H1 (cell line): ENCODE data around the gene RPL38. TPM values are rescaled to one million over a fixed set of nuclear protein-coding genes. Genes with fewer than 3 reads are reported as not detected.

Experiments used
- CTCF ChIA-PET: fragments of 300-600 bp; sonication (Branson Sonifier 250); formaldehyde crosslinking; loops from one replicate; lab custom pipeline; 2021; ENCODE audit not compliant: partially characterized antibody; lab: Charles Lee
- POLR2A ChIA-PET: fragments of 300-600 bp; sonication (Branson Sonifier 250); formaldehyde crosslinking; loops from one replicate; lab custom pipeline; 2021; ENCODE audit warnings: inconsistent platforms; ENCODE audit not compliant: partially characterized antibody; lab: Charles Lee
- DNase-seq, 2 experiments: peaks; one replicate each; pipeline versions ENCODE4 v3.0.0 to v3.0.0-alpha.2; 2010 to 2022; ENCODE audit warnings: low spot score in 2 of 2, low read depth in 1 of 2, mixed read lengths in 1 of 2
- FAIRE-seq: peaks from 2 replicates; lab custom pipeline; 2011; peaks lifted over from hg19 to GRCh38; lab: Jason Lieb, UNC
- H2AFZ ChIP-seq: 2 replicates; pipeline ENCODE4 v1.8.1; 2012; ENCODE audit warnings: low read length, inconsistent platforms
- H2AK5ac ChIP-seq: 2 replicates; pipeline ENCODE4 v1.6.1; 2013; ENCODE audit warnings: low read depth, low read length
- H2BK120ac ChIP-seq: replicated peaks from 2 replicates; pipeline ENCODE3; 2013; ENCODE audit warnings: low read depth, low read length, inconsistent platforms
- H2BK12ac ChIP-seq: 2 replicates; pipeline ENCODE4 v1.6.1; 2013; ENCODE audit warnings: low read depth, low read length
- H2BK15ac ChIP-seq: 2 replicates; pipeline ENCODE4 v1.6.1; 2013; ENCODE audit warnings: low read length
- H2BK20ac ChIP-seq: 2 replicates; pipeline ENCODE4 v1.6.1; 2013; ENCODE audit warnings: low read length
- H2BK5ac ChIP-seq: 2 replicates; pipeline ENCODE4 v1.6.1; 2013; ENCODE audit warnings: low read depth, low read length
- H3K14ac ChIP-seq: 2 replicates; pipeline ENCODE4 v1.6.1; 2013; ENCODE audit warnings: inconsistent platforms; ENCODE audit not compliant: insufficient read length
- H3K18ac ChIP-seq: 2 replicates; pipeline ENCODE4 v1.6.1; 2013; ENCODE audit warnings: low read length; ENCODE audit errors: extremely low read depth
- H3K23ac ChIP-seq: 2 replicates; pipeline ENCODE4 v1.6.1; 2013; ENCODE audit warnings: inconsistent platforms; ENCODE audit not compliant: insufficient read length
- H3K23me2 ChIP-seq: 2 replicates; pipeline ENCODE4 v1.6.1; 2013; ENCODE audit warnings: low read depth, low read length
- H3K27ac ChIP-seq: 2 replicates; pipeline ENCODE4 v1.6.1; 2011; ENCODE audit warnings: low read depth, low read length, inconsistent platforms
- H3K27me3 ChIP-seq, 4 experiments: replicated peaks in 1 of 4; 1 replicate in 1 of 4; 2 replicates in 3 of 4; pipeline versions ENCODE4 v1.6.1 to v1.8.1; 2011 to 2013; ENCODE audit warnings: low read length in 3 of 4, mild to moderate bottlenecking in 3 of 4, inconsistent platforms in 2 of 4, mixed read lengths in 2 of 4, moderate library complexity in 1 of 4; ENCODE audit not compliant: control insufficient read depth in 3 of 4, insufficient read depth in 3 of 4; ENCODE audit errors: extremely low read depth in 1 of 4
- H3K36me3 ChIP-seq, 4 experiments: 2 replicates each; pipeline versions ENCODE4 v1.6.1 to v1.8.1; 2011 to 2013; ENCODE audit warnings: mild to moderate bottlenecking in 4 of 4, low read length in 3 of 4, moderate library complexity in 2 of 4, control low read depth in 1 of 4, inconsistent platforms in 1 of 4; ENCODE audit not compliant: insufficient read depth in 4 of 4, control insufficient read depth in 2 of 4
- H3K4ac ChIP-seq: replicated peaks from 2 replicates; pipeline ENCODE3; 2013; ENCODE audit warnings: low read length, low read depth, mixed read lengths, inconsistent platforms; ENCODE audit not compliant: insufficient read length
- H3K4me1 ChIP-seq, 4 experiments: replicated peaks in 1 of 4; 1 replicate in 1 of 4; 2 replicates in 3 of 4; pipeline versions ENCODE4 v1.6.1 to v1.8.1; 2011 to 2013; ENCODE audit warnings: low read length in 3 of 4, inconsistent platforms in 2 of 4, mixed read lengths in 1 of 4; ENCODE audit not compliant: insufficient read depth in 4 of 4, control insufficient read depth in 3 of 4
- H3K4me2 ChIP-seq, 2 experiments: 2 replicates each; pipeline versions ENCODE4 v1.6.1 to v1.8.1; 2011 to 2013; ENCODE audit warnings: low read depth in 2 of 2, low read length in 2 of 2, control low read depth in 1 of 2, inconsistent platforms in 1 of 2, mild to moderate bottlenecking in 1 of 2; ENCODE audit not compliant: insufficient read depth in 1 of 2
- H3K4me3 ChIP-seq, 4 experiments: fragments of 200-600, 300-600 bp in 1 of 4; sonication (generic), shearing (Covaris generic), sonication (Bioruptor Twin) in 1 of 4; 2 replicates each; pipeline versions ENCODE4 v1.5.1 to v1.8.1; 2011 to 2016; ENCODE audit warnings: low read length in 4 of 4, low read depth in 3 of 4, control low read depth in 2 of 4, inconsistent platforms in 2 of 4, mild to moderate bottlenecking in 2 of 4, mixed read lengths in 1 of 4, moderate library complexity in 1 of 4; ENCODE audit not compliant: insufficient read depth in 2 of 4; ENCODE audit errors: extremely low read depth in 1 of 4
- H3K56ac ChIP-seq: replicated peaks from 2 replicates; pipeline ENCODE3; 2013; ENCODE audit warnings: low read depth, mild to moderate bottlenecking, mixed read lengths, low read length, inconsistent platforms; ENCODE audit not compliant: insufficient read length
- H3K79me1 ChIP-seq: 2 replicates; pipeline ENCODE4 v1.6.1; 2013; ENCODE audit warnings: low read depth, low read length, control low read depth
- H3K79me2 ChIP-seq, 2 experiments: 2 replicates each; pipeline versions ENCODE4 v1.6.1 to v1.8.1; 2012 to 2013; ENCODE audit warnings: low read length in 2 of 2, mild to moderate bottlenecking in 2 of 2, inconsistent platforms in 1 of 2; ENCODE audit not compliant: insufficient read depth in 2 of 2, control insufficient read depth in 1 of 2
- H3K9ac ChIP-seq, 4 experiments: replicated peaks in 1 of 4; 1 replicate in 1 of 4; 2 replicates in 3 of 4; pipeline versions ENCODE4 v1.6.1 to v1.8.1; 2011 to 2013; ENCODE audit warnings: low read depth in 3 of 4, low read length in 3 of 4, control low read depth in 2 of 4, mild to moderate bottlenecking in 2 of 4, moderate library complexity in 2 of 4, inconsistent platforms in 1 of 4; ENCODE audit errors: extremely low read depth in 1 of 4
- H3K9me3 ChIP-seq, 2 experiments: 2 replicates each; pipeline versions ENCODE4 v1.6.1 to v1.8.1; 2012 to 2013; ENCODE audit warnings: mild to moderate bottlenecking in 2 of 2, moderate library complexity in 2 of 2, control low read depth in 1 of 2, inconsistent platforms in 1 of 2, low read depth in 1 of 2, low read length in 1 of 2, mixed read lengths in 1 of 2; ENCODE audit not compliant: insufficient read depth in 2 of 2
- H4K20me1 ChIP-seq, 2 experiments: replicated peaks in 1 of 2; 2 replicates each; pipeline versions ENCODE3 to v1.8.1; 2011 to 2013; ENCODE audit warnings: inconsistent platforms in 2 of 2, low read length in 2 of 2, mild to moderate bottlenecking in 1 of 2; ENCODE audit not compliant: insufficient read depth in 2 of 2, control insufficient read depth in 1 of 2
- H4K5ac ChIP-seq: 2 replicates; pipeline ENCODE4 v1.6.1; 2013; ENCODE audit warnings: low read length, low read depth, mixed read lengths, inconsistent platforms; ENCODE audit not compliant: insufficient read length
- H4K8ac ChIP-seq: 2 replicates; pipeline ENCODE4 v1.8.0; 2013; ENCODE audit warnings: mild to moderate bottlenecking, moderate library complexity, low read length, inconsistent platforms; ENCODE audit not compliant: insufficient read depth; ENCODE audit errors: extremely low read depth
- H4K91ac ChIP-seq: replicated peaks from 2 replicates; pipeline ENCODE3; 2013; ENCODE audit warnings: low read length, mixed read lengths, inconsistent platforms; ENCODE audit not compliant: insufficient read length
- HDAC2 ChIP-seq, 2 experiments: fragments of 300-600 bp in 1 of 2; sonication (generic) in 1 of 2; IDR thresholded peaks; 2 replicates each; pipeline ENCODE4 v1.6.1; 2011 to 2012; ENCODE audit warnings: low read depth in 2 of 2, low read length in 2 of 2, mild to moderate bottlenecking in 2 of 2, moderate library complexity in 2 of 2, borderline replicate concordance in 1 of 2, inconsistent platforms in 1 of 2
- WGBS, 2 experiments: shearing (Covaris generic) in 1 of 2; methylation state at CpG; one replicate each; pipeline versions ENCODE4 v1.1.6 to v1.1.7; 2013 to 2015; ENCODE audit warnings: low lambda C conversion rate in 2 of 2, mixed read lengths in 2 of 2, inconsistent platforms in 1 of 2, low coverage in 1 of 2, missing lambda C conversion rate in 1 of 2; ENCODE audit not compliant: insufficient replicate concordance in 2 of 2, insufficient coverage in 1 of 2, insufficient read length in 1 of 2; ENCODE audit errors: extremely low coverage in 1 of 2, missing lambda C conversion rate in 1 of 2; 5-methylcytosine and 5-hydroxymethylcytosine counted together
- polyA plus RNA-seq, 7 experiments: library from polyadenylated mRNA; depleted of rRNA in 3 of 7; stranded (reverse) in 5 of 7; unstranded in 2 of 7; fragments of >200 nt in 5 of 7; fragments of 200-250 nt in 2 of 7; gene quantifications; 1 replicate in 5 of 7; 2 replicates in 1 of 7; 4 replicates in 1 of 7; pipeline versions ENCODE4 v1.2.1 to v1.2.3, GENCODE V29; 2011 to 2013; ENCODE audit warnings: missing spikeins in 2 of 7, mixed read lengths in 2 of 7
- total RNA-seq: library from RNA; stranded (reverse); fragmentation: NEBNext Ultra II Directional; extraction: Animal tissue kit (Norgen Biotek cat#: 25700); gene quantifications from 2 replicates; pipeline ENCODE4 v1.2.1, GENCODE V29; 2021
- TF ChIP-seq, protein P1 (sequence below), 3 experiments: IDR thresholded peaks; 1 replicate in 2 of 3; 2 replicates in 1 of 3; pipeline versions ENCODE4 v1.5.1 to v1.6.1; 2011; ENCODE audit warnings: low read length in 3 of 3, mild to moderate bottlenecking in 3 of 3, inconsistent platforms in 2 of 3, low read depth in 1 of 3, moderate library complexity in 1 of 3; ENCODE audit not compliant: insufficient read depth in 1 of 3; ENCODE audit errors: control extremely low read depth in 1 of 3

The RPL38 gene
- total and polyA plus RNA-seq, 2 of the 8 experiments (the other 6 are each of a cell fraction or from before 2014, with no cell fraction given): 412 to 1,195 TPM

DNA sequence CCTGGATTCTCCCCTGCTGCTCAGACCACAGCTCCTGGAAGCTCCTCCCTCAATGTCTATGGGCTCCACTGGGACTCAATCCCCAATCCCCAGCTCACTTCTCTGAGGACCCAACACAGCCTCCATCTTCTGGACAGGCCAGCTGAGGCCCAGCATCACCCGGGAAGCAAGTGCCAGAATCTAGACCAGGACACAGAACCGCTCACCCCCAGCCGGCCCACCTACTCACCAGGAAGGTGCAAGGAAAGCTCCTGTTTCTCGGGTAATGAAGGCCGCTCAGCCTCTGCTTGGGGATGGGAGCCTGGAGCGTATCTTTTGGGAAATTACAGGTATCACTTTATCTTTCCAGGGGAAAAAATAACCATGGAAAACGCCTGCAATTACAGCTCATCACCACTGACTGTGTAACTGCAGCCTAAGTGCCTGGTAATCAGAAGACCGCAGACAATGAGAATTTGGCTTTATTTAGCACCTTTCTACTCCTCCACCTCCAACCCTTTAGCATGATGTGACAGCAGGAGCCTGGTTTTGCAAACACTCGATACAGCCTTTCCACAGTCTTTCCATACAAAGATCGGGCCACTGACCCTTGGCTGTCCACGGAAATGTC, 49.6 kb upstream of the RPL38 start:
- H2AK5ac ChIP-seq: no peak overlapping the region
- H2AFZ ChIP-seq: no peak overlapping the region
- H4K91ac ChIP-seq: no peak overlapping the region
- H3K4me3 ChIP-seq: no peak overlapping the region
- no peaks in the 10 kb centered on the region for H3K36me3 ChIP-seq
- H3K18ac ChIP-seq: no peak overlapping the region
- H3K23ac ChIP-seq: no peak overlapping the region
- H2BK20ac ChIP-seq: no peak overlapping the region
- ChIA-PET POLR2A (interaction anchor here (1.0 to 1.1 kb wide), 2 partner anchors 10 to 35 kb away, joined by 3 read pairs; no protein-coding TSS in a partner anchor), CTCF (interaction anchor here (0.7 to 2.2 kb wide), 20 partner anchors 9 to 331 kb away, joined by 3 to 17 read pairs (median 4); no protein-coding TSS in a partner anchor)
- no peaks in the 10 kb centered on the region for H4K20me1 ChIP-seq
- H3K9me3 ChIP-seq: no peaks in the 10 kb centered on the region
- H2BK15ac ChIP-seq: 0 out of 2 replicates have a peak overlapping the region, but pooled peaks have one; percentile 46
- H4K8ac ChIP-seq: no peak overlapping the region; the same call in 1 of the 2 replicates
- WGBS, 2 experiments: 88% methylated on average over 11 of the region's 11 CpGs; no CpG with 5 or more reads in 1 of the 2 experiments
- peaks cover 0 to 9% (median 2%) of the 10 kb centered on the region in 4 experiments; a peak in 1 of 7 replicates for H3K4me1 ChIP-seq
- TF ChIP-seq, protein P1, sequence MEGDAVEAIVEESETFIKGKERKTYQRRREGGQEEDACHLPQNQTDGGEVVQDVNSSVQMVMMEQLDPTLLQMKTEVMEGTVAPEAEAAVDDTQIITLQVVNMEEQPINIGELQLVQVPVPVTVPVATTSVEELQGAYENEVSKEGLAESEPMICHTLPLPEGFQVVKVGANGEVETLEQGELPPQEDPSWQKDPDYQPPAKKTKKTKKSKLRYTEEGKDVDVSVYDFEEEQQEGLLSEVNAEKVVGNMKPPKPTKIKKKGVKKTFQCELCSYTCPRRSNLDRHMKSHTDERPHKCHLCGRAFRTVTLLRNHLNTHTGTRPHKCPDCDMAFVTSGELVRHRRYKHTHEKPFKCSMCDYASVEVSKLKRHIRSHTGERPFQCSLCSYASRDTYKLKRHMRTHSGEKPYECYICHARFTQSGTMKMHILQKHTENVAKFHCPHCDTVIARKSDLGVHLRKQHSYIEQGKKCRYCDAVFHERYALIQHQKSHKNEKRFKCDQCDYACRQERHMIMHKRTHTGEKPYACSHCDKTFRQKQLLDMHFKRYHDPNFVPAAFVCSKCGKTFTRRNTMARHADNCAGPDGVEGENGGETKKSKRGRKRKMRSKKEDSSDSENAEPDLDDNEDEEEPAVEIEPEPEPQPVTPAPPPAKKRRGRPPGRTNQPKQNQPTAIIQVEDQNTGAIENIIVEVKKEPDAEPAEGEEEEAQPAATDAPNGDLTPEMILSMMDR (IDR thresholded peaks at IDR 0.05; ENCODE audit: control extremely low read depth in 1 of 3, insufficient read depth in 1 of 3, low read depth in 1 of 3, low read length in 3 of 3): peak in 1 of 3 experiments; percentile 33; a peak in 1 of 4 replicates
- no peak for TF ChIP-seq HDAC2 (IDR thresholded peaks at IDR 0.05; ENCODE audit: borderline replicate concordance in 1 of 2, low read depth in 2 of 2, low read length in 2 of 2)
- H2BK12ac ChIP-seq: no peak overlapping the region
- no peak overlapping the region for H3K56ac ChIP-seq
- no peak overlapping the region for H3K9ac ChIP-seq
- H3K27ac ChIP-seq: no peak overlapping the region
- FAIRE-seq (no peak), DNase-seq (peak in 1 of 2 experiments; percentile 38)
- no peak overlapping the region for H3K14ac ChIP-seq
- H3K27me3 ChIP-seq: 0 out of 7 replicates have a peak, but pooled peaks cover 0 to 3% (median 0%) of the 10 kb centered on the region in 4 experiments
- H3K23me2 ChIP-seq: no peaks in the 10 kb centered on the region
- no peak overlapping the region for H3K4me2 ChIP-seq
- H3K4ac ChIP-seq: no peak overlapping the region
- no peaks in the 10 kb centered on the region for H3K79me2 ChIP-seq
- H2BK5ac ChIP-seq: no peak overlapping the region
- H2BK120ac ChIP-seq: no peak overlapping the region
- no peak overlapping the region for H4K5ac ChIP-seq
- H3K79me1 ChIP-seq: no peaks in the 10 kb centered on the region
